OCI-LY7 (cell line): ENCODE data around the gene RIIAD1.
"Not testable (repeated sequence)": the region's sequence is repeated elsewhere in the genome, so short reads cannot be mapped to it uniquely, and the experiment has no call there.

Experiments used
- EZH2phosphoT487 ChIP-seq: fragments of 200-600 bp; sonication (generic); IDR thresholded peaks from 2 replicates; pipeline ENCODE4 v1.6.1; 2018; ENCODE audit warnings: low read depth, borderline replicate concordance, mild to moderate bottlenecking, mixed run types, antibody characterized with exemption, low read length, moderate library complexity, mixed read lengths
- TF ChIP-seq, protein P1 (sequence below): fragments of 200-600 bp; sonication (generic); conservative IDR thresholded peaks from 2 replicates; pipeline ENCODE4 v1.5.1; 2014; ENCODE audit warnings: mild to moderate bottlenecking, antibody characterized with exemption, low read length, moderate library complexity, mixed read lengths

DNA sequence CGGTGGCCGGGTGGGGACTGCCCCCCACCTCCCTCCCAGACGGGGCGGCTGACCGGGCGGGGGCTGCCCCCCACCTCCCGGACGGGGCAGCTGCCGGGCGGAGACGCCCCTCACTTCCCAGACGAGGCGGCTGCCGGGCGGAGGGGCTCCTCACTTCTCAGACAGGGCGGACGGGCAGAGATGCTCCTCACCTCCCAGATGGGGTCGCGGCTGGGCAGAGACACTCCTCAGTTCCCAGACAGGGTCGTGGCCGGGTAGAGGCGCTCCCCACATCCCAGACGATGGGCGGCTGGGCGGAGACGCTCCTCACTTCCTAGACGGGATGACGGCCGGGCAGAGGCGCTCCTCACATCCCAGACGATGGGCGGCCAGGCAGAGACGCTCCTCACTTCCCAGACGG lies 47.9 kb downstream of the RIIAD1 start:
- TF ChIP-seq, protein P1, sequence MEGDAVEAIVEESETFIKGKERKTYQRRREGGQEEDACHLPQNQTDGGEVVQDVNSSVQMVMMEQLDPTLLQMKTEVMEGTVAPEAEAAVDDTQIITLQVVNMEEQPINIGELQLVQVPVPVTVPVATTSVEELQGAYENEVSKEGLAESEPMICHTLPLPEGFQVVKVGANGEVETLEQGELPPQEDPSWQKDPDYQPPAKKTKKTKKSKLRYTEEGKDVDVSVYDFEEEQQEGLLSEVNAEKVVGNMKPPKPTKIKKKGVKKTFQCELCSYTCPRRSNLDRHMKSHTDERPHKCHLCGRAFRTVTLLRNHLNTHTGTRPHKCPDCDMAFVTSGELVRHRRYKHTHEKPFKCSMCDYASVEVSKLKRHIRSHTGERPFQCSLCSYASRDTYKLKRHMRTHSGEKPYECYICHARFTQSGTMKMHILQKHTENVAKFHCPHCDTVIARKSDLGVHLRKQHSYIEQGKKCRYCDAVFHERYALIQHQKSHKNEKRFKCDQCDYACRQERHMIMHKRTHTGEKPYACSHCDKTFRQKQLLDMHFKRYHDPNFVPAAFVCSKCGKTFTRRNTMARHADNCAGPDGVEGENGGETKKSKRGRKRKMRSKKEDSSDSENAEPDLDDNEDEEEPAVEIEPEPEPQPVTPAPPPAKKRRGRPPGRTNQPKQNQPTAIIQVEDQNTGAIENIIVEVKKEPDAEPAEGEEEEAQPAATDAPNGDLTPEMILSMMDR = not testable (repeated sequence)
- not testable (repeated sequence) for TF ChIP-seq EZH2phosphoT487
